ENCODE data around the gene AOPEP.

Gene AOPEP

DNA sequence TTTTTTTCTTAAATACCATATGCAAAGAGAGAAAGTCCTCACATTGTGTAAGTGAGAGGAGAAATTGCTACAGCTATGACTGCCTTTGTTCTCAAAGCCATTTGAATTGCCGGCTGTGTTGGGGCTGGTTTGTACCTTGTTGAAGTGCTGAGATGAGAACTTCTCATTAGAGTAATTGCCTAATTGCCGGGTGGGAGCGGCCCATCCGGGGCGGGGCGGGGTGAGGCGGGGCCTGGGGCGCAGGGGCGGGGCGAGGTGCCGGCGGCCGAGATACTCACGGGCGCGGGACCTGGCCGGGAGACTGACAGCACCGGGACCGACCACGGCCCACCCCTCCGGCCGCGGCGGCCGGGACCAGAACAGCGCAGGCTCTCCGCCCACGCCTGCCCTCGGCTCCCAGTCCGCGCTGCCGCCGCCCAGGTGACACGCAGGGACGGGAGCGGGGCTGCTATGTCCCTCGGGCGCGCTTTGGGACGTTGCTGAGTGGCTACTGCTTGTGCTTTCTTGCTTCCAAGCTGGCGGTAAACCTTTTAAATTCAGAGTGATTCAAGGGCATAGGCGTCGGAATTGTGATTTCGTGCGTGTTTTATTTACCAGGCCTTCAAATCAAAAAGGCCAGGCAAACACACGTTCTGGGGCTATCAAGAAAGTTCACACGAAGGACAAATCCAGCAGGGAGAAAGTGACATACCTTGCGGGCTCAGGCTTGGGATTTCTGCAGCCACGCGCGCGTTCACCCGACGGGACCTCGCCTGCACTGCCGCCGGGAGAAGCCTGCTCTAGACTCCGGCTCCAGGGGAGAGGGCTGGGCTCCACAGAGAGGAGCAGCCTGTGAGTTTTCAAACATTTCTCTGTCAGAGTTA, 322.0 kb downstream of the AOPEP start:
- no peak for DNase-seq

DNA sequence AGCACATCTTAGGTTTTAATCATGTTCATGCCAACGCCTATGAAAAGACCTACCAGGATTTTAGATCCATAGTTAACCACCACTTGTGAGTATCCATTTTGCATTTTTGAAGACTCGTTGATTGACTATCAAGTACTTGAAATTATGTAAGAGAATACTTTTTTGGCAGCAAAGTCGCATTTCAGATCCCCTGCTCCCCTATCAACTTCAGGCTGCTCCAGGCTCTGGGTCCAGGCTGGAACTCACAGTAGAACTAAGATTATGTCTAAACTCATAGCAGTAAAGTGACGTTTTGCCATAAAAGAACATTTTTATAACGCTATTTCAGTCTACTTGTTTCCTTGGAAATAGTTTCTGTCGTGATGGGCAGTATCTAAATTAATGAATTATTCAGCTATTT, 323.3 kb downstream of the AOPEP start:
- no peak for DNase-seq

DNA sequence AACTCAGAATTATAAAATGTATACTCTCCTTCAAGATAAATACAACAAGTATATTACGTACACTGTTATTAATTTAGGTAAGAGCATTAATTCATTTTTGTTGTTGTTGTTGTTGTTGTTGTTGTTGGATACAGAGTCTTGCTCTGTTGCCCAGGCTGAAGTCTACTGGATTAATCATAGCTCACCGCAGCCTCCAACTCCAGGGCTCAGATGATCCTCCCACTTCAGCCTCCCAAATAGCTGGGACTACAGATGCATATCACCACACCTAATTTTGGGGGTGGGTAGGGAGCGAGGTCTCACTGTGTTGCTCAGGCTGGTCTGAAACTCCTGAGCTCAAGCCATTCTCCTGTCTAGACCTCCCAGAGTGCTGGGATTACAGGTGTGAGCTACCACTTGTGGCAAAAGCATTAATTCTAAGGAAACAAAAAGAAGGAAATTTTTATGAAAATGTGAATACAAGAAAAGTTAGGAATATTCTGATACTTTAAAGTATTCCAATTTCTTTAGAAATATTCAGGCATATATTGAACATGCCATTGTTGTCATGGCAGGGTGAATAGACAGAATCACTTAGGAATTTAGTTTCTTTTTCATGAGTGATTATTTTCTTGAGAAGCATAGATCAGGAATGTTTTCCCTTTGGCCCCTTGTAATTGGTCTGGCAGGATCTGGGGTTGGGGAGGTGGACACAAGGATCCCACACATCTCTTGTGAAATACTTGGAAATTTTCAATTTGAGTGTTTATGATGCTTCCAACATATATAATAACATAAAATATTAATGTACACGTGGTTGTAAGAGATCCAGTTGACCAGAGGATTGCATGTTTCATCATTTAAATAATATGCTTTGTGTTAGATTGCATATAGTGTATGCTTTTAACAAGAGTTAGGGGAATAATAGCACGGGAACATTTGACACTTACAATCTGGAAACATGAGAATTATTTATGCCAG, 327.4 kb downstream of the AOPEP start:
- DNase-seq: no peak

DNA sequence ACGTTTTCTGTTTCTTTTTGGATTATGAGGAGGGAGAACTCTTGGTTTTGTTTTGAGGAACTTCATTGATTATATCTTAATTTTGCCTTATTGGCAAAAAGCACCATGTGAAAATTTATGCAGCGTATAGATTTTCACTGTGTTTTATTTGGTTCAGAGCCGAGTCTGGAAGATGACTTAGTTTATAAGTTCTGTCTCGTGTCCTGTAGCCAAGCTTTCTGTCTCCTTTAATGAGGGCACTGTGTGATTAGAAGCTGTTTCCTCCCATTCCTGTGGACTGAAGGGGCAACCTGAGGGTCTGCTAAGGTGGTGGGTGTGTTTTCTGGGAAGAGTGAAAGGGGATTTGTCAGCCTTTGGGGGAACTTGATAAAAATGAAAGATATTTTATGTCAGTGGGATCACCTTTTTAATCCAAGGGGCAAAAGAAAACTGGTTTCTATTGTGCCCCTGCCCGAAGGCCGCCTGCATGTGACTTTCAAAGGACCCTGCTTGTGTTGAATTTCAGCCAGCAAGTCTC, 328.9 kb downstream of the AOPEP start:
- no peak for DNase-seq

DNA sequence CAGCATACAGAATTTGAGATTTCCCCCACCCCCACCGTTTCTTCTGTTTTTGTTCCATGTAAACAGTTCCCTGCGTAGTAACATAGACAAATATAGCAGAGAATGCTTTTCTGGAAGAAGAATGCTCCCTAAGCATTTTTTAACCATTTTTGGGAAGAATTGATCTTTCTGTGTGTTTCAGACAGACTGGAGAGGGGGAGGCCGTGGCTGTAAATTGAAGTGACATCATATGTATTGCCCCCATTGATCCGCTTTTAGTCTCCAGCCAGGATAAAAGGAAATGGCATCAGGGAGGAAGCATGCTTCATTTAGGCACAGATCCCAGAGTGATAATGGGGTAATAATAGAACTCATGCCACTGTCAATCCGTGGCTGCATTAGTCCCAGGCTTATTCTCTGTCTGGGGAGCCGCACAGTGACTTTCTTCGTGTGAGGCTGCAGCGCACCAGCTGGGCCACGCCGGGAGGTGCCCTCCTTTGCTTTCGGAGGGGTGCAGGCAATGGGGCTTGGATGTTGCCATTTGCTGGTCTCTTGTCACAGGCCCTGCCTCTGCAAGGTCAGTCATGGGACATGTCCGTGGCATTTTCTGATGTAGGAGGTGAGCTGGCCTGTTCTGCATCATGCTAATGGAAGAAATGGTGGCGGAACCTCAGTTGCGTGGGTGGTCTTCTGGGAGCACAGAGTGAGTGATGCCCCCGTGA, 329.5 kb downstream of the AOPEP start:
- no peak for DNase-seq

DNA sequence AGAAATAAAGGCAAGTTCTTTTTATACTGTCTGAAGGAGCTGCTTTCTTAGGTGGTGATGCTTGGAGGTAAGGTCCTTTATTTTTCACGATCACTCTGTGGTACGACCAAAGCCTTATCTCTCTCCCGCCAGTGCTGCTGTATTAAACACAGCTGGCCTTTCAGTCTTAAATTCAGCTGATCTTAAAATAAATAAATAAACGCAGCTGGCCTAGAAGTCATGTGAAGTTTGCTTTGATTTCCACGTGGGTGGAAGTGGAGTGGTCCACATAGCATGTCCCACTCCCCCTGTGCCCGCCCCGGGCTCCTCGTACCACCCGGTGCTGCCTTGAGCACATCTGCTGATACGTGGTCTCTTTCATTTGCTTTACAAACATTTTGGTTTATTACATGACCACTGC, 330.6 kb downstream of the AOPEP start:
- DNase-seq: no peak

DNA sequence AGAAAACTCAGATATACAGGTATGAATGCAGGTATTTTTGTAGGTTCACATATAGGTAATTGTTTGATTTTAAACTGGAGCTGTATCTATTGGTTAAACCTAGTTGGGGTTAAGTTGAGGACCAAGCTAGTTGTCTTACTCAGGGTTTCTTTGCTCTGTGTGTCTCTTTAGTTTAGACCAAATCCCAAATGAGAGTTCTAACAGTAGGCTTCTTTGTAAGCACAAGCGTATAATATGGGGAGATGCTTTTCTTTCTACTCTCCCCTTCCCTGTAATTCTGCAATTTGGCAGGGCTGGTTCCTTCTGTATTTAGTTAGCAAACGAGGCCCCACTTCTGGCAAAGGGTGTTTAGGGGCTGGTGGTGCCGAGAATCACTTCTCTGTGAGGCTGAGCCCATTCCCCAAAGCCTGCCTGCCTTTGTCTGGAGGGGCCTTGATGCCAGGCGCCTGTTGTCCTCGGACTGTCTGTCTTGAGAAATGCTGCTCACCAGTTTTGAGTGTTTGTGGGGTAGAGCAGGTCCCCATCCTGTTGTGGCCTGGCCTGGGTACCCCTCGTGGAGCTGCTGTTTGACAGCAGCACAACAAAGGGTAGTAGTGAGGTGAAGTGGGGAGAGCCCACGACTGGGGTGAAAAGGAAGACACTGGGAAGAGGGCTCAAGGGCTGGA, 331.8 kb downstream of the AOPEP start:
- DNase-seq: no peak

DNA sequence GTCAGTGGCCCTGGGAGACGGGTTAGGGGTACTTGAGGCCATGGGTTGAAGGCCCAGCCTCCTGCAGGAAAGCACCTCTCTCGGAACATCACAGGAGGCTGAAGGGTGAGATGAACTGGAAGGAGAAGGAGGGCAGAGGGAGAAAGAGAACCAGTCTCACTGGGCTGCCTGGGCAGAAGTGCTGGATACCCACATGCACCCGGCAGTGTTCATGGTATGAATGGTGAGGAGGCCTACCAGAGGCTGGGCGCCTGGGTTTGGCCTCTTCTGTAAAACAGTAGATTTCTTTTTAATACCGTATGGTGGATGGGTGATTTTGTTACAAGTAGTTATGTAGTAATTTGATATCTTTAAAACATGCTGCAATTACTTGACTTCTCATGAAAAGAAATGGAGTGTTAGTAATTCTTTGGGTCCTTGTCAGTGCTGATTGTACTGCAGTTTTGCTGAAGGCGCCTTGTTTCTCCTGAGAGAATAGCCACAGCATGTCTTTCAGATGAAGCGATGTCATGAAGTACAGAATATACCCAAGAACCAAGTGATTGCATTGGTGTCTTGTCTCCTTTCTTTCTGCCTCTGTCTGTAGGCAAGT, 332.4 kb downstream of the AOPEP start:
- DNase-seq: peak; percentile 19

DNA sequence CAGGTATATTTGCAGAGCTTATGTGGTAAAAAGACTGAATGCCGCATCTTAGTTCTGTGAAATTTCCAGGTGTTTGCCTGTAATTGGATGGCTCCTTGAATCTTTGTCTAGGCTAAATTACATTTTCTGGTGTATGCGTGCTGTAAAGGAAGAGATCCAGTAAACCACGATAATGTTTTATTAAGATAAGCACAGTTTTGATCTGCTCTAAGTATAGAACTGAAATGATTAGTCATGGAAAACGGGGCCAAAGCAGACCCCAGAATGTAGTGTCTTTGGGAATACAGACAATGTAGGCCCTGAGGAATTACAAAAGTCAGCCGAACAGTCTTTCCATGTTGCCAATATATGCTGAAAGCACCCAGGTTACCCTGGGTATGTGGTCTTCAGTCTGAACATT, 333.7 kb downstream of the AOPEP start:
- no peak for DNase-seq

DNA sequence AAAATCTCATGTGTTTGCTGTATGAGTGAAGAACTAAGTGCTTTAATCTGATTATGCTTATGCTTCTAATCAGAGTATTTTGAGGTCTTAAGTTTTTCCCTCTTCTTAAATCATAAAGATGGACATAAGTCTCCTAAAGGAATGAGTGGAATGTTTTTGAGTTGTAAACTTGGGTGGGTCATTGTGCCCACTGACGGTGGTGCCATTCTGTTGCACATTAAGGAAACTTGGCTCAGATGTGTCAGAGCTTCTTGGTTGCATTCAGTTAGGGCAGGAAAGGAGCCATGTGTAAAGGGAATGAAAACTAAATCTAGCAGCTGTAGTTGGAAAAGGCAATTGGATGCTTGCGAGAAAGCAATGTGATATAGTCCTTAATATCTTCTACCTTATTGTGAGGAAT, 334.4 kb downstream of the AOPEP start:
- DNase-seq: no peak

DNA sequence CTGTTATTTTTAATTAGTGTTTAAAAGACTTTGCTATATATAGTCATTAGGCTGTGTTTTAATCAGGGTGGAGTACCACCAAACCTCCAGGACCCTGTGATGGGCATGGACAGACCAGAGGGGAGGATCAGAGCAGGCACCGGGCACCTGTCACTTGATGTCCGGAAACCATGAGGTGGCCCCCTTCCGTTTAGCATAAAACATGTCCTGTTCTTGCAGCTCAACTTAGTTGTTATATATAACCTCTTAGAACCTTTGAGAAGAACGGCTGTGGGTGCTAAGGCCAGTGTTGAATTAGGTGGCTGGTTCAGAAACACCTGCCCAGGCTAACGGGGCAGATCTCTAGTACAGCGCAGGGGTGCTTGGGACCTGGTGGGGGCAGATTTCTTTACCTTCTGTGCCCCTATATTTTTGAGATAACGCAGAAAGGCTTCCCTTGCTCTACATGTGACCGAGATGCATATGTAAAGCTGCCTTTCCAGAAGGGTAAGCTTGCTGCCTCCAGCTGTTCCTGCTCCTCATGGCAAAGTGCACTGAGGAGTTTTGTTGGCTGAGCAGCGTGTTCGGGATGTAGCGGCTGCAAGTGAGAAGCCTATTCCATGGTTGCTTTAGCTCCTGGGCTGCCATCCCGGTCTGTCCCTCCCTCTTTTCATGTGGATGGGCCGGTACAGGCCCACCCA, 335.6 kb downstream of the AOPEP start:
- DNase-seq: no peak

DNA sequence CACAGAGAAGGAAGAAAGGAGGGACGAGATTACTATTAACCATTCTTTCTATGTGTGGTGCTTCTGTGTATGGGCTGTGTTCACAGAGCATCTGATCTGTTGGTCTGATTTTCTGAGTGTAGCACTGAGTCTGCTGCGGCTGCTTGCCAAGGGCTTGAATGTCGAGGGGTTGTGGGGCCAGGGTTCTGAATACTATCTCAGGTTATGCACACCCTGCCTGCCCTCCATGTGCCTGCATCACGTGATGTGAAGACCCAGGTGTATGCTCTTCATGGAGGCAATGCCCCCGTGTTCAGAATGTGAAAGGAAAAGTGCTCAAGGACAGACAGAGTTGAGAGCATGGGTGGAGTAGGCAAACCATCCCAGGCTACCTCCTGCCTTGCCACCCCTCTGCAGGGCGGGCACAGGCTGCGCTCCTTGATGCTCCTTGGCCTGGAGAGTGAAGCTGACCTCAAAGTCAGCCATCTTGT, 336.1 kb downstream of the AOPEP start:
- no peak for DNase-seq

DNA sequence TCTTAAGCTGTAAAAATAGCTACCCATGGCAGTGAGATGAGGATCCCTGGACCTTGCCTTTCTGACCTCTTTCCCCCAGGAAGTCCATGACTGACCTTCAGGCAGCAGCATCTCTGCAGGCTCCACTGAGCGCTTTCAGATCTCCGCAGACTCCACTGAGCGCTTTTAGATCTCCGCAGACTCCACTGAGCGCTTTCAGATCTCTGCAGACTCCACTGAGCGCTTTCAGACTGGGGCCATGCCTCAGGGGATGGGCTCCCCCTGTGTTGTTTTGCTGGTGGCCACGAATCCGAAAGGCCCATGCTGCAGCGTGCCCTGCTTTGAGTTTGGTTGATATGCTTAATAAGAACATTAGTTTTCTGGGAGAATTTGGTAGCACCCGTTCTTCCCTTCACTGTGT, 336.8 kb downstream of the AOPEP start:
- DNase-seq: no peak

DNA sequence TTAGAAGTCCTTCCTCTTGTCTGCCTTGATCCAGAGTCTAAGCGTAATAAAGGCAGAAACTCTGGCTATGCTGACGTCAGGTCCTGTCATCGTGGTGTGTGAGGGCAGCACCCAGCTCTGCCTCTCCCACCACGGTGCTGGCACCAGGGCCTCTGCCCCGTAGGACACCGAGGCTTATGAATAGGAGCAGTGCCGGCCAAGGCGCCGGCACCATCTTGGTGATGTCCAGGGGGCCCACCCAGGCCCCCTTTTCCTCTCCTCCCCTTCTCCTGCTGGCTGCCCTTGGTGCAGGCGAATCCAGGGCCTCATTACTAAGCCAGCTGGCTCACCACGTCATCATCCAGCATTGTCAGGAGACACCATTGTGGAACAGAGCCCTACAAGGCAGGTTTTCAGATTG, 338.7 kb downstream of the AOPEP start:
- DNase-seq: no peak

DNA sequence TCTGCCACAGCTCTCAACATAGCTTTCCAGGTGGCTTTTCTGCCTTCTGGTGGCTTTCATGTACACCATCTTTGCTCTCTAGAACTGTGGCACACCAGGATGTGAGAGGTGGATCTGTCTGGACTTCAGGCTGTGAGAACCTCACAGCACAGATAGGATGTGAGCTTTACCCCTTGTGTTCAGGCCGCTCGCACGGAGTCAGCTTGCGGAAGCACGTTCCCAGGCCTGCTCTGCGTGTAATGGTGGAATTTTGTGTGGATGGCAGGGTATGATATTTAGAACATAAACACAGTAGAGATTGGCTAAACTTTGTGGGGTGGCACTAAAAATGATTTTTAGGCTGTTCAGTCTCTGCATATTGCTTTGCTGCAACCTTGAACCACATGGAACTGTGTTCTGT, 340.6 kb downstream of the AOPEP start:
- no peak for DNase-seq

DNA sequence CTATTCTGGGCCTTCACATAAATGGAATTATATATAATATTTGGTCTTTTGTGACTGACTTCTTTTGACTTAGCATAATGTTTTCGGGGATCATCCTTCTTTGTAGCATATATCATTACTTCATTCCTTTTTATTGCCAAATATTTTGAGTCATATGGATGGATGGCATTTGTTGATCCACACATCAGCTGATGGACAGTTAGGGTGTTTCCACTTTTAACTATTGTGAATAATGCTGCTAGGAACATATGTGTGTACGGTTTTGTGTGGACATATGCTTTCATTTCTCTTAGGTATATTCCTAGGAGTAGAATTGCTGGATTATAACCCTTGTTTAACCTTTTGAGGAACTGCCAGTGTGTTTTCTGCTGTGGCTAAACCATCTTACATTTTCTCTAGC, 341.4 kb downstream of the AOPEP start:
- no peak for DNase-seq

DNA sequence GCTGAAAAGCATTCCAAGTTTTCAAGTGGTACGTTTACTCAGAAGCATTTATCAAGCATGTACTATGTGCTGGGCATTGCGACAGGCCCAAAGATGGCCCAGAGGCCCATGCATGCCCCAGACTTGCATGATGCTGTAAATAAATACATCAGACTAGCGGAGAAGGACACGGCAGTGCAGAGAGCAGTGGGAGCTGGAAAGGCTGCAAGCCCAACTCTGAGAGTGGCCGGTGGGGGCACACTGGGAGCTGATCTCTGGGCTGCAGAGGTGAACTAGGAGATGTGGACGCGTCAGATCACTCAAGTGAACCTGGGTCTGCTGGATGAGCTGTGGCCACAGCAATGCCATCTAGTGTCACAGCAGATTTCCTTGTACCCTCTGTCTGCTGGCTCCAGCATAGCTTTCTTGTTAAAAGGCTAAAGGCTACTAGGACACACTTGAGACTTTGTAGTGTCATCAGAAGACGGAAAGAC, 344.1 kb downstream of the AOPEP start:
- DNase-seq: no peak

DNA sequence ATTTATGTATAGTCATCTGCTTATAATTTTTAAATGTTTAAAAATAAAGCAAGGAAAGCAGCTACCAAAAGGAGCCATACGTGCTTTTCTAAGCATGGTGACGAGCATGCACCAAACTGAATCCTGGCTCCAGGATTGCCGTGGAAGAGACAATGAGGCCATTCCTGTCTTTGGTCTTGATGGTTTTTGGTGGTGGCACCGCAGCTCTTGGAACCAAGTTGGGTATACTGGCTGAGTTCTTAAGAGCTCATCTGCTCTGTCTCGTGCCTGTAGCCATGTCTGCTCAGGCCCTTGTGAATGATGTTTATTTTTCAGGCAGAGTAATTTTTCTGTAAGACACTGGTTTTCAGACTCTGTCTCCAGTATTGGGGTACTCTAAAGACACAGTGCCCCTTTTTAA, 345.0 kb downstream of the AOPEP start:
- DNase-seq: no peak

DNA sequence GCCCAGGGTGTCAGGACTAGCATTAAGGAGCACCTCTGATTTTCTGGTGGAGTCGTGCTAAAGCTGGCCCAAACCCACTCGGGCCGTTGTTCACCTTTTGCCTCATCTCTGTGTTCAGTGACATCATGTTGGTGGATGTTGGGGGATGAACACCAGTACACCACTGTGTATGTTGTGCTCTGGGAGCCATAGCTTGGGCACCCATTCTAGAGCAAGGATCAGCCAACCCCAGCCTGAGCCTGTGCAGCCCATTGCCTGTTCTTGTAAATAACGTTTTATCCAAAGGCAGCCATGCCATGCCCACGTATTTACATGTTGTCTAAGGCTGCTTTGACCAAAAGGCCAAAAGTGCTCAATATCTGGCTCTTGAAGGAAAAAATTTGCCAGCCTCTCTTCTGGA, 345.4 kb downstream of the AOPEP start:
- DNase-seq: no peak

DNA sequence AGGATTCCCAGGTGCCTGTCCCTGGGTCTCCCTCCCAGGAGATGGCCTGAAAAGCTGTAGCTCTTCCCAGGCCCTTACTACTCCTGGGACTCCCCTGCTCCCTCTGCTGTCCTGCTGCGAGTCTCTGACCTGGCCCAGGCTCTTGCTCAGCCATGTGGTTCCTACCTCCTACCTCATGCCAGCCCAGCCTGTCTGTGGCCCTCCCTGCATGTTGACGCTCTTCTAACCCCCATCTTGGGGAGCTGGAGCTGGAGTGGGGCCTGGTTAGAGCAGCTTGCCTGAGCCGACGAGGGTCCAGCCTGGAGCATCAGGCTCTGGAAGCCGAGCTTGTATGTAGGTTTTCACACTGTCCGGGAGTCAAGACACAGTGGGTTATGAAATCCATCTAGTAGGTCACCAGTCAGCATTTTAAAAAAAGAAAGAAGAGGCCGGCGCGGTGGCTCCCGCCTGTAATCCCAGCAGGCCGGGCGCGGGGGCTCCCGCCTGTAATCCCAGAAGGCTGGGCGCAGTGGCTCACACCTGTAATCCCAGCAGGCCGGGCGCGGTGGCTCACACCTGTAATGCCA, 346.6 kb downstream of the AOPEP start:
- no peak for DNase-seq

DNA sequence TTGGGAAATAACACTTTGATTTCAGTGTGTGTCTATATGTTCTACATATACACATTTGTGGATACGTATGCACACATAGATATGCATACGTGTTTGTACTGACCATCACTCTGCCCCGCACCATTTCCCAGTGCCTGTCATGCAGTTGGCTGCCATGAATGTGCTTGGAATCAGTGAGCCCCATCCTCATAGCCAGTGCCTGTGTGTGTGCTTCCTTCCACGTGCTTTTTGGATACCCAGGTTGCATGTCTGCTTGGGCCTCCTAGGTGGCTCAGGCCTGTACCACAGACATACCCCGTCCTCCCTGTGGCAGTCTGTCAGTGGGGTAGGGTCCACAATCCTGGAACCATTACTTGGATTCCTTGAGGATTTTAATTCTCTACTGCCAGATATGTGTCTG, 347.4 kb downstream of the AOPEP start:
- no peak for DNase-seq
